ENCODE results near the gene CAPN5. TPM values are rescaled to one million over a fixed set of nuclear protein-coding genes. Genes with fewer than 3 reads are reported as not detected.

CAPN5 gene
- total RNA-seq, 1 experiment from 2014 or later: 22.3 TPM

DNA sequence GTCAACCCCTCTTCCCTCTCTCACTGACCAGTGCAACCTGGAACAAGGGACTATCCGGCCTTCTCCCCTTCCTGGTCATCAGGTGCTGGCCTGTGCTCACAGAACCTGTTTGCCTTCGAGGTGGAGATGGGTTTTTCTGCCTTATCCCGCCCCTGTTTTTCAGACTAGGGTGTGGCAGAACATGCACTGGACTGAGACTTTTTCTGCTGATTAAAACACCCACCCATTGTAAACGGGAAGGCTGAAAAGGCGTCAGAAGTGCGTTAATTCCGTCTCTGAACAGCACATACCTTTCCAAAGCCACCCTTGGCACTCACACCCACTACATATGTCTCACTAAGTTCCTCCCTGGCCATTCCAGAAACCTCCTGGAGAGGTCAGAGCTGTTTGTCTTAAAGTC, 36.9 kb upstream of the CAPN5 start:
- Mint-ChIP-seq H3K27me3 (ENCODE audit: unreplicated experiment) (no peaks in the 10 kb centered on the region), H3K36me3 (ENCODE audit: insufficient read depth, unreplicated experiment) (peaks cover 13% of the 10 kb centered on the region), H3K4me1 (ENCODE audit: low read depth, unreplicated experiment) (peaks cover 62% of the 10 kb centered on the region), H3K4me3 (ENCODE audit: low read depth, unreplicated experiment) (no peak overlapping the region), H3K27ac (ENCODE audit: unreplicated experiment) (peak overlapping the region; percentile 61), H3K9me3 (ENCODE audit: low read depth, unreplicated experiment) (no peaks in the 10 kb centered on the region)
- CTCF ChIA-PET: interaction anchor here (0.6 to 1.2 kb wide), 2 partner anchors 20 to 110 kb away, joined by 3 to 6 read pairs; no protein-coding TSS in a partner anchor
- TF ChIP-seq, protein P1, sequence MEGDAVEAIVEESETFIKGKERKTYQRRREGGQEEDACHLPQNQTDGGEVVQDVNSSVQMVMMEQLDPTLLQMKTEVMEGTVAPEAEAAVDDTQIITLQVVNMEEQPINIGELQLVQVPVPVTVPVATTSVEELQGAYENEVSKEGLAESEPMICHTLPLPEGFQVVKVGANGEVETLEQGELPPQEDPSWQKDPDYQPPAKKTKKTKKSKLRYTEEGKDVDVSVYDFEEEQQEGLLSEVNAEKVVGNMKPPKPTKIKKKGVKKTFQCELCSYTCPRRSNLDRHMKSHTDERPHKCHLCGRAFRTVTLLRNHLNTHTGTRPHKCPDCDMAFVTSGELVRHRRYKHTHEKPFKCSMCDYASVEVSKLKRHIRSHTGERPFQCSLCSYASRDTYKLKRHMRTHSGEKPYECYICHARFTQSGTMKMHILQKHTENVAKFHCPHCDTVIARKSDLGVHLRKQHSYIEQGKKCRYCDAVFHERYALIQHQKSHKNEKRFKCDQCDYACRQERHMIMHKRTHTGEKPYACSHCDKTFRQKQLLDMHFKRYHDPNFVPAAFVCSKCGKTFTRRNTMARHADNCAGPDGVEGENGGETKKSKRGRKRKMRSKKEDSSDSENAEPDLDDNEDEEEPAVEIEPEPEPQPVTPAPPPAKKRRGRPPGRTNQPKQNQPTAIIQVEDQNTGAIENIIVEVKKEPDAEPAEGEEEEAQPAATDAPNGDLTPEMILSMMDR (IDR thresholded peaks at IDR 0.05; ENCODE audit: unreplicated experiment): no peak
- peak; percentile 34 for DNase-seq
- no TSS peak for BruUV-seq (replicated peaks)
- intact Hi-C loops (cut with micrococcal nuclease; ENCODE audit: unreplicated experiment): loop anchor here (5.0 kb wide), 3 partner anchors 48 to 218 kb away; no protein-coding TSS in a partner anchor

DNA sequence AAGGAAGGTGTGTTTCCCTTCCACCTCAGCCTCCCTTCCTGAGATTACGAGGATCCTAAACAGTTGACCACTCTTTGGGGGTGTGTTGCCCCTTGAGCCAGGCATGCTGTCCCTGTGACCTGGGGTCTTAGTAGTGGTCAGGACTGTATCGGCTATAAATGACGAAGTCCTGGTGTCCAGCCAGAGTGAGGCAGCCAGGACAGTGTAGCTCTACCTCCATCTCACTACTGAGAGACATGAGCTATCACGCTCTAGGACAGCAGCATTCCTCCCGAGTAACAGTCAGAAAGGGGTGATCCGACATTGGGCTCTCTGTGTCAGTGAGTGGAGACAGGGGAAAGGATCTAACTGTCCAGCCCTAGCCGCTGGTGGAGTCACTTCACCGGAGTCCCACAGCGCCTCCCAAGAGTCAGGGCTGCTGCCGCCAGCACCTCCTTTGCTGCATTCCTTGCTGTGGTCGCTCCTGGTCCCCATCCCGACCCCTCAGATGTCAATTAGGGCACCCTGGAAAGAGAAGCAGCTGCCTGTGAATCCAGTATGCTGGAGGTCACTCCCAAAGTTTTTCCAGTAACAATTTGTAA, 35.8 kb upstream of the CAPN5 start:
- DNase-seq: no peak
- peaks cover 62% of the 10 kb centered on the region for H3K4me1 Mint-ChIP-seq (ENCODE audit: low read depth, unreplicated experiment)
- peaks cover 19% of the 10 kb centered on the region for H3K36me3 Mint-ChIP-seq (ENCODE audit: insufficient read depth, unreplicated experiment)
- H3K27me3 Mint-ChIP-seq (ENCODE audit: unreplicated experiment): no peaks in the 10 kb centered on the region
- intact Hi-C loops (cut with micrococcal nuclease; ENCODE audit: unreplicated experiment): no loop called here
- peak overlapping the region; percentile 61 for H3K27ac Mint-ChIP-seq (ENCODE audit: unreplicated experiment)
- no TSS peak for BruUV-seq (replicated peaks)
- TF ChIP-seq, protein P1 (IDR thresholded peaks at IDR 0.05; ENCODE audit: unreplicated experiment): no peak
- CTCF ChIA-PET: no interaction called here
- H3K4me3 Mint-ChIP-seq (ENCODE audit: low read depth, unreplicated experiment): no peak overlapping the region
- no peaks in the 10 kb centered on the region for H3K9me3 Mint-ChIP-seq (ENCODE audit: low read depth, unreplicated experiment)

DNA sequence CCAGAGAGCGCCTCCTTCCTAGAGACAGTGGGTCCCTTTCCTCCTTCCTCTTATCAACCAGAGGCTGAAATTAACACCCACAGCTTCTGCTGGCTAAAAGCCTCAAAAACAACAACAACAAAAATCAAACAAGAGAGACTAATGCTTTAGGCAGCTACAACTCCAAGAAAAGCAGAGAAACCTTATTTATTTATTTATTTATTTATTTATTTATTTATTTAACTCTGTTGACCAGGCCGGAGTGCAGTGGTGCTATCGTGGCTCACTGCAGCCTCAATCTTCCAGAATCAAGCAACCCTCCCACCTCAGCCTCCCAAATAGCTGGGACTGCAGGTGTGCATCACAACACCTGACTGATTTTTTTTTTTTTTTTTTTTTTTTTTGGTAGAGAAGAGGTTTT, 35.2 kb upstream of the CAPN5 start:
- CTCF ChIA-PET: interaction anchor here (1.0 kb wide), 1 partner anchor 111 kb away, joined by 3 read pairs; no protein-coding TSS in a partner anchor
- Mint-ChIP-seq H3K9me3 (ENCODE audit: low read depth, unreplicated experiment) (no peaks in the 10 kb centered on the region), H3K36me3 (ENCODE audit: insufficient read depth, unreplicated experiment) (peaks cover 13% of the 10 kb centered on the region), H3K4me3 (ENCODE audit: low read depth, unreplicated experiment) (no peak overlapping the region), H3K27me3 (ENCODE audit: unreplicated experiment) (no peaks in the 10 kb centered on the region), H3K4me1 (ENCODE audit: low read depth, unreplicated experiment) (peaks cover 62% of the 10 kb centered on the region), H3K27ac (ENCODE audit: unreplicated experiment) (no peak overlapping the region)
- no TSS peak for BruUV-seq (replicated peaks)
- TF ChIP-seq, protein P1 (IDR thresholded peaks at IDR 0.05; ENCODE audit: unreplicated experiment): no peak
- DNase-seq: no peak
- intact Hi-C loops (cut with micrococcal nuclease; ENCODE audit: unreplicated experiment): no loop called here

DNA sequence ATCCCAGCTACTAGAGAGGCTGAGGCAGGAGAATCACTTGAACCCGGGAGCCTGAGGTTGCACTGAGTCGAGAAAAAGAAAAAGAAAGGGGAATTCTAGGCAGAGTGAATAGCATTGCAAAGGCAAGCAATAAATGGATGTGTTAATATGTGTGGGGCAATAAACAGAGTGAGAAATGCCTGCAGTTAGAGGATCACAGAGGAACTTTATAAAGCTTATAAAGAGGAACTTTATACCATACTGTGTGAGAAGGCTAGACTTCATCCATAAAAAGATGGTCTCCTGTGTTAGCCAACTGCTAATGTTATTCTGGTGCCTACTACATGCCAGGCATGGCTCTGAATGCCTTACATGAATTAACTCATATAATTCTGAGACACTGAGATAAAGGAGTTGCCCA, 31.7 kb upstream of the CAPN5 start:
- H3K4me3 Mint-ChIP-seq (ENCODE audit: low read depth, unreplicated experiment): no peak overlapping the region
- CTCF ChIA-PET: interaction anchor here (1.3 to 1.9 kb wide), 3 partner anchors 8 to 115 kb away, joined by 3 to 8 read pairs (median 3); no protein-coding TSS in a partner anchor
- H3K36me3 Mint-ChIP-seq (ENCODE audit: insufficient read depth, unreplicated experiment): peaks cover 6% of the 10 kb centered on the region
- no peaks in the 10 kb centered on the region for H3K27me3 Mint-ChIP-seq (ENCODE audit: unreplicated experiment)
- no peak for DNase-seq
- TF ChIP-seq, protein P1 (IDR thresholded peaks at IDR 0.05; ENCODE audit: unreplicated experiment): no peak
- BruUV-seq (replicated peaks): no TSS peak
- intact Hi-C loops (cut with micrococcal nuclease; ENCODE audit: unreplicated experiment): no loop called here
- H3K4me1 Mint-ChIP-seq (ENCODE audit: low read depth, unreplicated experiment): peaks cover 64% of the 10 kb centered on the region
- no peaks in the 10 kb centered on the region for H3K9me3 Mint-ChIP-seq (ENCODE audit: low read depth, unreplicated experiment)
- peak overlapping the region; percentile 82 for H3K27ac Mint-ChIP-seq (ENCODE audit: unreplicated experiment)

Data from Calu3 (cell line).